ENCODE measurements around the gene HOOK2.

Gene HOOK2

GRCh38 chr19:12793290-12794195, 18.2 kb upstream of the HOOK2 start:
- DNase-seq, result peak; percentile 83 to 97

DNA sequence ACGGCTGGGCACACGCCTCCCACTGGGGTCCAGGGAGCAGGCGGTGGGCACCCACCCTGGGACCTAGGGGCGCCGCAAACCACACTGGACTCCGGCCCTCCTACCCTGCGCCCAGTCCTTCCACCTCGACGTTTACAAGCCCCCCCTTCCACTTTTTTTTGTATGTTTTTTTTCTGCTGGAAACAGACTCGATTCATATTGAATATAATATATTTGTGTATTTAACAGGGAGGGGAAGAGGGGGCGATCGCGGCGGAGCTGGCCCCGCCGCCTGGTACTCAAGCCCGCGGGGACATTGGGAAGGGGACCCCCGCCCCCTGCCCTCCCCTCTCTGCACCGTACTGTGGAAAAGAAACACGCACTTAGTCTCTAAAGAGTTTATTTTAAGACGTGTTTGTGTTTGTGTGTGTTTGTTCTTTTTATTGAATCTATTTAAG, 17.5 kb upstream of the HOOK2 start:
- peak in 1 of 2 donors; percentile 16 for DNase-seq

DNA sequence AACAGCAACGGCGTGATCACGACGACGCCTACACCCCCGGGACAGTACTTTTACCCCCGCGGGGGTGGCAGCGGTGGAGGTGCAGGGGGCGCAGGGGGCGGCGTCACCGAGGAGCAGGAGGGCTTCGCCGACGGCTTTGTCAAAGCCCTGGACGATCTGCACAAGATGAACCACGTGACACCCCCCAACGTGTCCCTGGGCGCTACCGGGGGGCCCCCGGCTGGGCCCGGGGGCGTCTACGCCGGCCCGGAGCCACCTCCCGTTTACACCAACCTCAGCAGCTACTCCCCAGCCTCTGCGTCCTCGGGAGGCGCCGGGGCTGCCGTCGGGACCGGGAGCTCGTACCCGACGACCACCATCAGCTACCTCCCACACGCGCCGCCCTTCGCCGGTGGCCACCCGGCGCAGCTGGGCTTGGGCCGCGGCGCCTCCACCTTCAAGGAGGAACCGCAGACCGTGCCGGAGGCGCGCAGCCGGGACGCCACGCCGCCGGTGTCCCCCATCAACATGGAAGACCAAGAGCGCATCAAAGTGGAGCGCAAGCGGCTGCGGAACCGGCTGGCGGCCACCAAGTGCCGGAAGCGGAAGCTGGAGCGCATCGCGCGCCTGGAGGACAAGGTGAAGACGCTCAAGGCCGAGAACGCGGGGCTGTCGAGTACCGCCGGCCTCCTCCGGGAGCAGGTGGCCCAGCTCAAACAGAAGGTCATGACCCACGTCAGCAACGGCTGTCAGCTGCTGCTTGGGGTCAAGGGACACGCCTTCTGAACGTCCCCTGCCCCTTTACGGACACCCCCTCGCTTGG, 16.9 kb upstream of the HOOK2 start:
- peak; percentile 47 to 84 for DNase-seq

DNA sequence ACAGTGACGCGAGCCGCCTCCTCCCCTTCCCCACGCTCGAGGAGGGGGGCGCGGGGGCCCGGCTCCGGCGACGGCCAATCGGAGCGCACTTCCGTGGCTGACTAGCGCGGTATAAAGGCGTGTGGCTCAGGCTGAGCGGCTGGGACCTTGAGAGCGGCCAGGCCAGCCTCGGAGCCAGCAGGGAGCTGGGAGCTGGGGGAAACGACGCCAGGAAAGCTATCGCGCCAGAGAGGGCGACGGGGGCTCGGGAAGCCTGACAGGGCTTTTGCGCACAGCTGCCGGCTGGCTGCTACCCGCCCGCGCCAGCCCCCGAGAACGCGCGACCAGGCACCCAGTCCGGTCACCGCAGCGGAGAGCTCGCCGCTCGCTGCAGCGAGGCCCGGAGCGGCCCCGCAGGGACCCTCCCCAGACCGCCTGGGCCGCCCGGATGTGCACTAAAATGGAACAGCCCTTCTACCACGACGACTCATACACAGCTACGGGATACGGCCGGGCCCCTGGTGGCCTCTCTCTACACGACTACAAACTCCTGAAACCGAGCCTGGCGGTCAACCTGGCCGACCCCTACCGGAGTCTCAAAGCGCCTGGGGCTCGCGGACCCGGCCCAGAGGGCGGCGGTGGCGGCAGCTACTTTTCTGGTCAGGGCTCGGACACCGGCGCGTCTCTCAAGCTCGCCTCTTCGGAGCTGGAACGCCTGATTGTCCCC, 16.1 kb upstream of the HOOK2 start, which contains the start of gene JUNB:
Gene JUNB (plus strand): TSS at position 142 of the 706 bp plus-strand sequence. CDS start 286 bp downstream, at position 428.
- peak; percentile 89 to 93 for DNase-seq

- DNase-seq, result no peak
Measured at GRCh38 chr19:12790628-12791344, 15.4 kb upstream of the HOOK2 start.

GRCh38 chr19:12789904-12790619, 14.7 kb upstream of the HOOK2 start:
- DNase-seq, result peak; percentile 89 to 93

DNA sequence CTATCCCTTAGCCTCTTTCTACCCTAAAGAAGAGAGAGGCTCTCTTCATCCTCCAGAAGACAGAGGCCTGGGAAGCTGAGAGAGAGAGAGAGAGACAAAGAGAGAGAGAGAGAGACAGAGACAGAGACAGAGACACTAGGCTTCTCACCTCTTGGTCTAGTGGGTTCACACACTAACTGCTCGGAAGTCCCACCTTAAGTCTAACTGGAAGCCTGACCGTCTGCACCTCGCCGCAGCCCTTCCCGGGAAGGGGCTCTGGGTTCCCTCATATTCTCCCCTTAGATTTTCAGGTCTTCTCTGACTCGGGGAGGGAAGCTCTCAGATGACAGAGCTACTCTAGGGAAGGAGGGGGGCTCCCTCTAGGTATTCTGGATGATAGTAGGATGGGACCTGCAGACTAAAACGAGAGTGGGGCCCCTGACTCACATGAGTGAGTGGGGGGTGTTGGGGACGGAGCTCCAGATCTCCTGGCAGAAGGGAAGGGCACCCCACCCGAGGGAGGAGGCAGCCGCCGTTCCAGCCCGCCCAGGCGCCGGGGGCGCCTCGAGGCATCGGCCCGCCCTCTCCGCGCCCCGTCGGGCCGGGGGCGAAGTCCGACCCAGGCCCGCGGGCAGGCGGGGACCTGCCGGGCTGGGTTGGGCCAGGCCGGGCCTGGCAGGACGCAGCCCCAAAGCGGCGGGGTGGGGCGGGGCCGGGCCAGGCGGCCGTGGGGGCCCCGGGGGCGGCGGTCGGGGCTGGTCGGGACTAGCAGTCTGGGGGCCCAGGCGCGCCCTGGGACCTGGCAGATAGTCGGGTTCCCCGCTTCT, 13.9 kb upstream of the HOOK2 start:
- DNase-seq, result no peak

DNA sequence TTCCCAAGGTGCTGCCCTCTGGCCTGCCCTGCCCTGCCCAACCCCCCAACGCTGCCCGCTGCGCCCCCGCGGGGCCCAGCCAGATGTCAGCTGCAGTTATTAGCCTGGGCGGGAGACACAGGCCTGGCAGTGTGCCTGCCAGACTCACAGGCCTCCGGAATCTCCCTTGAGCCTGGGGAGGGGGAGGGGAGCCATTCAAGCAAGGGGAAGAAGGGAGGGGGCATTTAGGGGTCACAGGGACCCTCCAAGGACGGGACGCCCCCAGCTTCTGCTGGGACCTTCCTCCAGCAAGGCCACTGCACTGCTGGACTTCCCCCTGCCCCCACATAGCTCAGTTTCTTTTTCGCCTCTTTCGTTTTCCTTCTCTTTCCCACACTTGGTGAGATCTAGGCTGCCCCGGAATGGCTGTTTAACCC, 13.3 kb upstream of the HOOK2 start:
- peak; percentile 27 to 33 for DNase-seq

GRCh38 chr19:12788042-12788681, 12.8 kb upstream of the HOOK2 start:
- no peak for DNase-seq

DNA sequence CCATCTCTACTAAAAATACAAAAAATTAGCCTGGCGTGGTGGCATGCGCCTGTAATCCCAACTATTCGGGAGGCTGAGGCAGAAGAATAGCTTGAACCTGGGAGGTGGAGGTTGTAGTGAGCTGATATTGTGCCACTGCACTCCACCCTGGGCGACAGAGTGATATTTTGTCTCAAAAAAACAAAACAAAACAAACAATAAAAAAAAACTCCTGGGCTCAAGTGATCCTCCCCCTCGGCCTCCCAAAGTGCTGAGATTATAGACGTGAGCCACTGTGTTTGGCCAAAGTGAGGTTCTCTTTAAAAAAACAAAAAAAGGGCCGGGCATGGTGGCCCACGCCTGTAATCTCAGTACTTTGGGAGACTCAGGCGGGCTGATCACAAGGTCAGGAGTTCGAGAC, 12.1 kb upstream of the HOOK2 start:
- no peak for DNase-seq

GRCh38 chr19:12786952-12787351, 11.6 kb upstream of the HOOK2 start:
- DNase-seq, result no peak

DNA sequence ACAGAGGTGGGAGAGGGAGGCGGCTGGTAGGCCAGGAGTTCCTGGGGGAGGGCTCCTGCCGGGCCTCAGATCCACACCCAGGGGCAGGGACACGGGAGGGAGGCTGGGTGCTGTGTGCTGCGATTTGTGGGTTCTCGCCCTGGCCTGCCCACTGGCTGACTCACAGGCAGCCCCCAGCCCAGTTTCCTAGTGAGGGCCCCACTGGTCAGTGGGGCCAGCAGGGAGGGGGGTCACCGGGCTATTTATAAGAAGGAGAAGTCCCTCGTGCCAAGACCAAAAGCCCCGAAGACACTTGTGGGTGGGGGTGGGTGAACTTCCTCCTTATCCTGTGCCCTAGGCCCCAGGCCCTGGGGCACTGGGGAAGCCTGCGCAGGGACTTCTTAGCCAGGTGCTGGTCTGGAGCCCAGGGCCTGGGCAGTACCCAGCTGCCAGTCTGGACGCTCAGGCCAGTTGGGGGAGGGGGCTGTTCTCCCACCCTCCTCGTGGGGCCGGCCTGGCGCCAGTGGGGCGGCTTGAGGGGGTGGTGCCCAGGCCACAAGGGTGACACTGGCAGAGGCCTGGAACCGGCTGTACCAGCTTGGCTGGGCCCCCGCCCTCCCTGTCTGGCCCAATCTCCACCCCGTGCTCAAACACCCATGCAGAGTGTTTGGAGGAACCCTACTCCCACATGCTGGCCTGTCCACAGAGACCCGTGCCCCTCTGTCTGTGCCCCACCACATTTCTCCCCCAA, 11.0 kb upstream of the HOOK2 start:
- peak; percentile 53 to 59 for DNase-seq

DNA sequence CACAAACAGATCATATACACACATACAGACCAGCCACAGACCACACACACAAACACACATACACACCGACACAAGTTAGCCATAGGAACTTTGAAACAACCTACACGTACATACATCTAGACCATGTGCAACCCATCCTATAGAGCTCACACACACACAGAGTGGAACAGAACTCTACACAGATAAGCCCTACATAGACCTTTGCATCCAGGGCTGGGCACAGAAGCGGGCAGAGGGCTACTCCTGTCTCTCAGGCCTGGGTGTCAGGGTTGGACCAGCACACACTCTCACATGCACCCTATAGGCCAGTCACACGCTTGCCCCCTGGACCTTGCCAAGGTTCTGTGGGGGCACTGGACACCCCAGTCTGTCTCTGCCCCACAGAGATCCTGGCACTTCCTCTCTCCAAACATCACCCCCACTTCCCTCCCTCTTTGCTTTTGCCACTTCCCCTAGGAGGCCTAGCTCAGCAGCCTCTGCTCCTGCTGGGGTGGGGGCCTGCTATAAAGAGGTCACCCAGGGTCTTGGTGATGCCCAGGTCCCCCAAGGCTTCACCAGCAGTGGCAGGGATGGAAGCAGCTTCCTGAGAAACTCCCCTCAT, 10.2 kb upstream of the HOOK2 start:
- DNase-seq, result peak; percentile 44 to 59

- DNase-seq, result no peak
Measured at GRCh38 chr19:12784871-12785430, 9.6 kb upstream of the HOOK2 start.

DNA sequence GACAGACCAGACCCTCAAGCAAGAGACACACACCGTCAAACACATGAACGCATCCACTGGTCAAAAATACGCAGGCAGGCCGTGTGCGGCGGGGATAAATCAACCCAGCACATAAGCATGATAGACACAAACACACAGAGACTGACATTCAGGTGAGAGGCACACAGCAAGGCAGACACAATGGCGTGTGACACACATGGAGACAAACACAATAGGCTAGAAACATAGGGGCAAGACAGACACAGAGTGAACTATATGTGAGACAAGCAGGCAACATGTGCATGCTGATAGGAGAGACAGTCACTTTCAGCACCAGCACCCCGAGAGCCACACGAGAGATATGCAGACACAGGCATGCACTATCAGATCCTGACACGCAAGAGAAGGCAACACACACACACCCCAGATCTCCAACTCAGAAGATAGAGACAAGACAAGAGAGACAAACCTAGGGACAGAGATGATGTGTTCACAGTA, 9.1 kb upstream of the HOOK2 start:
- no peak for DNase-seq

DNA sequence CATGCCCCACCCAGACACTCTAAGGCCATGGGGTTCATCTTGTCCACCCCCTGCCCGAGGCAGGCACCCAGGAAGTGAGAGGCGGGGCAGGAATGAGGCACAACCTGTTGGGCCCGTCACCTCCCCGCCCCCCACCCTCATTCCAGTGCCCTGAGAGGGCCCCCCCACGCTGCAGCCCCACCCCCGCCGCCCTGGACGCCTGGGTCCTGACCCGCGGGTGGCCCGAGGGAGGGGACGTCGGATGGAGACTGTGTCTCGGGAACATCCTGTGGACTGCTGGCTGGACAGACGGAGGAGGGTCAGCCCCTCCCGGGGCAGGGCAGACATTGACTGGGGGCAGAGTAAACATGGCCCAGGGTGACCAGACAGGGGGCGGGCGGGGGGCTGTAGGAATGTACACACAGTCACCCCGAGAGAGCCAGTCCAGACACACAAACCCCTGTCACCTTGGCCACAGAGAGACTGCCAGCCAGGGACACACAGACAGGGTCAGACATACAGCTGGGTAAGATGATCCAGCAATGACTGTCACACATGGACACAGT, 8.6 kb upstream of the HOOK2 start:
- DNase-seq, result no peak

- no peak for DNase-seq
Measured at GRCh38 chr19:12783291-12783848, 8.0 kb upstream of the HOOK2 start.
